T-helper 2 cell treated with Interferon-gamma antibody and Interleukin-4, amounts not matched to agents 100 ng/mL and 5 ng/mL, for 36 hours (primary cell): ENCODE measurements around the gene SNX21. TPM values are rescaled to one million over a fixed set of nuclear protein-coding genes. Genes with fewer than 3 reads are reported as not detected.
"Not testable (repeated sequence)": the region's sequence is repeated elsewhere in the genome, so short reads cannot be mapped to it uniquely, and the experiment has no call there.

Experiments
- intact Hi-C: fragments of 100-400 bp; cut with micrococcal nuclease; formaldehyde crosslinking; loops from one replicate; pipeline ENCODE4 v1.15.1; 2023
- total RNA-seq: library from RNA; stranded (reverse); gene quantifications from 2 replicates; pipeline ENCODE4 v1.2.3, GENCODE V29; 2022

The SNX21 gene
- total RNA-seq, 1 donor from 2014 or later, result 1.8 TPM

GRCh38 chr20:45819466-45819865, 14.1 kb upstream of the SNX21 start:
- intact Hi-C loops, result no loop called here

- intact Hi-C loops, result no loop called here
Measured at GRCh38 chr20:45821947-45822346, 11.7 kb upstream of the SNX21 start.

- intact Hi-C loops, result no loop called here
Measured at GRCh38 chr20:45822857-45823256, 10.7 kb upstream of the SNX21 start.

- intact Hi-C loops, result no loop called here
Measured at GRCh38 chr20:45823949-45824835, 9.4 kb upstream of the SNX21 start.

GRCh38 chr20:45826381-45827019, 7.1 kb upstream of the SNX21 start:
- intact Hi-C loops, result no loop called here

- intact Hi-C loops, result no loop called here
Measured at GRCh38 chr20:45827030-45827652, 6.5 kb upstream of the SNX21 start, which contains the start of gene TNNC2. TSS of gene TNNC2 (minus strand) at chr20:45827312. CDS start at chr20:45827248, 64 bp downstream.

- intact Hi-C loops, result no loop called here
Measured at GRCh38 chr20:45827712-45828111, 5.9 kb upstream of the SNX21 start.

GRCh38 chr20:45828589-45828988, 5.0 kb upstream of the SNX21 start:
- intact Hi-C loops, result no loop called here

- intact Hi-C loops, result not testable (repeated sequence)
Measured at GRCh38 chr20:45829673-45830106, 3.9 kb upstream of the SNX21 start.

- intact Hi-C loops, result loop anchor here (1.0 kb wide), 1 partner anchor 25 kb away; the partner anchor contains the start of genes ACOT8 and ZSWIM3
Measured at GRCh38 chr20:45832619-45833018, 980 bp upstream of the SNX21 start.

GRCh38 chr20:45833883-45834796, 541 bp downstream of the SNX21 start:
- intact Hi-C loops, result loop anchor here (1.0 to 2.0 kb wide), 2 partner anchors 23 to 47 kb away; partner anchors contain the start of genes ACOT8, ZSWIM1 and ZSWIM3

GRCh38 chr20:45834797-45835161, 1.2 kb downstream of the SNX21 start:
- intact Hi-C loops, result loop anchor here (2.0 kb wide), 1 partner anchor 46 kb away; the partner anchor contains the start of gene ZSWIM1

- intact Hi-C loops, result loop anchor here (2.0 kb wide), 1 partner anchor 45 kb away; the partner anchor contains the start of gene ZSWIM1
Measured at GRCh38 chr20:45835329-45835765, 1.7 kb downstream of the SNX21 start.

- intact Hi-C loops, result loop anchor here (2.0 kb wide), 1 partner anchor 45 kb away; the partner anchor contains the start of gene ZSWIM1
Measured at GRCh38 chr20:45835825-45836224, 2.2 kb downstream of the SNX21 start.

- intact Hi-C loops, result no loop called here
Measured at GRCh38 chr20:45836841-45837240, 3.2 kb downstream of the SNX21 start.

- intact Hi-C loops, result no loop called here
Measured at GRCh38 chr20:45840700-45841198, 7.2 kb downstream of the SNX21 start.

- intact Hi-C loops, result no loop called here
Measured at GRCh38 chr20:45841407-45842129, 8.0 kb downstream of the SNX21 start.

GRCh38 chr20:45842169-45842812, 8.7 kb downstream of the SNX21 start:
- intact Hi-C loops, result no loop called here

- intact Hi-C loops, result no loop called here
Measured at GRCh38 chr20:45843506-45843905, 9.9 kb downstream of the SNX21 start.
